HG03457 (cell line): ENCODE measurements around the gene LRRC71.

Experiments
- ATAC-seq: cut with Tn5 transposase; IDR thresholded peaks from one replicate; pipeline ENCODE4 v1.9.1; 2021; ENCODE audit warnings: moderate number of reproducible peaks; ENCODE audit not compliant: unreplicated experiment

The LRRC71 gene

DNA sequence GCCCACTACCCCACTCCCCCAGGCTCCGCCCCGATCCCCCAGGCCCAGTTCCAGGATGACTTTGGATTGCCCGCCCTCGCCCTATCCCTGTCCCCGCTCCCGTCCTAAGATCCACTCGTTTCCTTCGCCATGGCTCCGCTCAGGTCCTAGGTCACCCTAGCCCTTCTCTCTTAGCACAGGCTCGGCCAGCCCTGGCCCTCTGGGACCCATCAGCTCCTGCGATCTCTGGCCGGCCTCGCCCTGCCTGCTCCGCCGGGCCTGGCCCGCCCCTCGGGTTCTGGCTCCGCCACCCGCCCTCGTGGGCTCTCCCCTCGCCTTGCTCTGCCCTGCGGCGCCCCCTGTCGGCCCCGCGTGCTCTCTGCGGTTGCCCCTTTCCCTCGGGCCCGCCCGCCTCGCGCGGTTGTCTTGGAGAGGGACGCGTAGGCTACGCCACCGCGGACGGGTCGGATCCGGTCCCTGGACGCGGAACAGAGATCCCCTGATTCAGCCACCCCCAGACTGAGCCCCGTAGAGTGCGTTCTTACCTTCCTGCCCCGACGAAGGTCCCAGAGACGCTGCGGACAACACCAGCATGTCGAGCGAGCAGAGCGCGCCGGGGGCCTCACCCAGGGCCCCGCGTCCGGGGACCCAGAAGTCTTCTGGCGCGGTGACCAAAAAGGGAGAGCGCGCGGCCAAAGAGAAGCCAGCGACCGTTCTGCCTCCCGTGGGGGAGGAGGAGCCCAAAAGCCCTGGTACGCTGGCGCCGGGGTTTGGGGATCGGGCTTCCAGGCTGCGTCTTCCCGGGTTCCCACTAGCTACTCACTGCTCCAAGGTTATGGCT is at the start of gene LRRC71:
Gene LRRC71, plus strand, starts transcription at position 400 of the 820 bp plus-strand sequence. Its CDS starts 172 bp downstream, at position 572.
- ATAC-seq: no peak

DNA sequence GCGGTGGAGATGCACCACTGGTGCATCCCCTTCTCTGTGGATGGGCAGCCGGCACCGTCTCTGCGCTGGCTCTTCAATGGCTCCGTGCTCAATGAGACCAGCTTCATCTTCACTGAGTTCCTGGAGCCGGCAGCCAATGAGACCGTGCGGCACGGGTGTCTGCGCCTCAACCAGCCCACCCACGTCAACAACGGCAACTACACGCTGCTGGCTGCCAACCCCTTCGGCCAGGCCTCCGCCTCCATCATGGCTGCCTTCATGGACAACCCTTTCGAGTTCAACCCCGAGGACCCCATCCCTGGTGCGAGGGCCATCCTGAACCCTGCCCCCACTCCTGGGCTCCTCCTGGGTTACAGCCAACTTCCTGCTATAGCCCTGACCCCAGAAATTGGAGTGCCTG is 46.8 kb upstream of the LRRC71 start:
- no peak for ATAC-seq

GRCh38 chr1:156874142-156874541 is 46.3 kb upstream of the LRRC71 start:
- ATAC-seq: no peak

DNA sequence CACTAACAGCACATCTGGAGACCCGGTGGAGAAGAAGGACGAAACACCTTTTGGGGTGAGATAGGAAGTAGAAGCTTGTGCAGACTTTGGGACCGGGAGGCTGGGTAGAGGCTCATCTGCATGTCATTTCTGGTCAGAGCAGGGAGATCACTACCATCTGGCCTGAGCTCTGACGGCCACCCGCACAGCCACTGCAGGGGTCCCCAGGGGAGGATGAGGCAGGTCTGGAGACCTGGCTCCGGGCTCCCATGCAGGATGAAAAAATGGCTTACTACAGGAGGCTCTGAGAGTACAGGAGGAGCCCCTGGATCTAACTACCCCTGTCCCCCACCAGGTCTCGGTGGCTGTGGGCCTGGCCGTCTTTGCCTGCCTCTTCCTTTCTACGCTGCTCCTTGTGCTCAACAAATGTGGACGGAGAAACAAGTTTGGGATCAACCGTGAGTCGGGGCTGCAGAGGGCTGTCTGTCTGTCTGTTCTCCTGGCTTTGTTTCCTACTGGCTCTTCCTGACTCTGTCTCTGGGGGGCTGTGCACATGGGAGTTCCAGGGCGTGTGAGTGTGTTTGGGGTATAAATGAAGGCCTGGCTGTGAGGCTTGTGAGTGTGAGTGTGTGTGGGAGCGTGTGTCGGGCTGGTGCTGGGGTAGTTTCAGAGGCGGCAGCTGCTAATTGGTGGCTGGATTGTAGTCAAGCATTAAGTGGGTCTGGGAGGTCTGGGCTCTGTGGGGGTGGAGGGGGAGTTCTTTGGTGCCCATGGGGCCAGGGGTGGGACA is 45.7 kb upstream of the LRRC71 start:
- ATAC-seq: no peak

DNA sequence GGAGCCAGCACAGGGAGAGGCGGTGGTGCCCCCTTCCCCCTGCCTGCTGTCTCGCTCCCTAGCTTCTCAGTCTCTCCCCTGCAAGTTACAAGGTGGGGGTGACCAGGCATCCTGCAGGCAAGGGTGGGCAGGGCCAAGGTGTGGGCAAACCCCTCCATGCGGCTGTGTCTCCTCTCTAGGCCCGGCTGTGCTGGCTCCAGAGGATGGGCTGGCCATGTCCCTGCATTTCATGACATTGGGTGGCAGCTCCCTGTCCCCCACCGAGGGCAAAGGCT is 45.2 kb upstream of the LRRC71 start:
- ATAC-seq: no peak

DNA sequence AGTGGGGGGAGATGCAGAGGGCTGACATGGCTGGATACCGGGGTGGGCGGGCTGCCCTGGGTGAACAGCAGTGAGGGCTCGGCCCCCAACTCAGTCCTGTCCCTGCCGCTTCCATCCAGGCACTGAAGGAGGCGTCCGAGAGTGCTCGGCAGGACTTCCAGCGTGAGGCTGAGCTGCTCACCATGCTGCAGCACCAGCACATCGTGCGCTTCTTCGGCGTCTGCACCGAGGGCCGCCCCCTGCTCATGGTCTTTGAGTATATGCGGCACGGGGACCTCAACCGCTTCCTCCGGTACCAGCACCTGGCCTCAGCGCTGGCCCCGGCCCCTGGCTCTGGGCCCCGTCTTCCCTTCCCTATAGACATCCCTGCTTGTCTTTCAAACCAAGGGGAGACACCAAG is 44.2 kb upstream of the LRRC71 start:
- ATAC-seq: no peak

DNA sequence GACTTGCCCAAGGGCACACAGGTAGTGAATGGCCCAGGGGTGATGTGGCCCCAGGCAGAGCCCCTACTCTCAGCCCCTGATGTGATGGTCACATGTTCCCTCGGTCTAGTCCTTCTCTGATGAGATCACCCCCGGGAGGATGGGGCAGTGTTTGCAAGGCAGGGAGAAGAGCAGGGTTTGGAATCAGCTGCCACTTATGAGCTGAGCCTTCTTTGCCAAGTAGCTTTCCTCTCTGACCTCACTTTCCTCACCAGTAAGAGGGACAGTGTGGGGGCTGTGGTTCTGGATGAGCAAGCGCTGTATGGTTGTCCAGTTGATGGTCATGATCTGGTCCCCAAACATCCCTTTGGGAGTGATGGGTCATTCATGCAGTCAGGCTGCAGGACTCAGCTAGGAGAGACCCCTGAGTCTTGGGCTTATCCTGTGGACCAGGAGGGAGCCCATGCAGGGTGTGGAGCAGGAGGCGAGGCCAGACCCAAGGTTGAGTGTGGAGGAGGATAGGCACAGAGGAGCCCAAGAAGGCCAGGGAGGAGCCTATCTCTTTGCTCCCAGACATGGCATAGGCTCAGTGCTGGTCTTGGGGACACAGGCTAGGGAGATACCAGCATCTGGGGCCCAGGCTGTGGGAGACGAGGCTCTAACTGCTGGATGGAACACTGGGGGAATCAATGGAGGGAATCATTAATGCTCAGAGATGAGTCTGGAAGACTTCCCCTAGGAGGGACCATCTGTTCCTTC is 42.8 kb upstream of the LRRC71 start:
- no peak for ATAC-seq

- no peak for ATAC-seq
These were observed 40.6 kb upstream of the LRRC71 start for GRCh38 chr1:156879876-156880275.

GRCh38 chr1:156880473-156880872 is 40.0 kb upstream of the LRRC71 start:
- no peak for ATAC-seq

DNA sequence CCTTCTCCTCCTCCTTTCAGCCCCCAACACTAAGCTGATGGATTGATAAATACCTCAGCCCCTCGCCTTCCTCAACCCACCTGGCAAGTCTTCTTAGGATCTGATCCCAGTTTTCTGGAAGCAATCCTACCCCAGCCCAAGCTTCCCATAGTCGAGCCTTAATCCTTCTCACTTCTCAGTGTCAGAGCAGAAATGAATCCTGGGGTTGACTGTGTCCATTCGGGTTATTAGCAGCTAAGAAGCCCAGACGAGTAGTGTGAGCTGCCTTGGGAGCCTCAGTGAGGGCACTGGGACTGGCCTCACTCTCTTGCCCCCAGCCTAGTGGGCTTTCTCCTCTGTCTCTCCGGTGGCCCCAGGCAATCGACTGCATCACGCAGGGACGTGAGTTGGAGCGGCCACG is 39.3 kb upstream of the LRRC71 start:
- ATAC-seq: no peak

GRCh38 chr1:156881663-156882062 is 38.8 kb upstream of the LRRC71 start:
- no peak for ATAC-seq

DNA sequence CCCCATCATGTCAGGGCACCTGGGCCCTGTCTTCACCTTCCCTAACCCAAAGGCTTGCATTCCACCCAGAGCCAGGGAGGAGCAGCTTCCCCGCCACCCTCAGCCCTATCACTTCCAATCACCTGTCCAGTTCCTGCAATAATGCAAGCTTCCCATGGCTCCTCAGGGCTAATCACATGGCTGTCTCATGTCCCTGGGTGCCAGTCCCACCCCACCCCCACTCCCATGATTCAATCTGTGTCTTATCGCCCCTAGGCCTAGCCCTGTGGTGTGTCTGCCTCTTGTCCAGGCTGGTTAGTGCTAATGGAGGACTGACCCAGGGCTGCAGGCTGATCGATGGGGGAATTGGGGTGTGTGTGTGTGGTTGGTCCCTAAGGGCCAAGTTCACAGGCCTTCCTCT is 37.9 kb upstream of the LRRC71 start:
- no peak for ATAC-seq

- ATAC-seq: no peak
These were observed 36.5 kb upstream of the LRRC71 start for GRCh38 chr1:156883919-156884318.

DNA sequence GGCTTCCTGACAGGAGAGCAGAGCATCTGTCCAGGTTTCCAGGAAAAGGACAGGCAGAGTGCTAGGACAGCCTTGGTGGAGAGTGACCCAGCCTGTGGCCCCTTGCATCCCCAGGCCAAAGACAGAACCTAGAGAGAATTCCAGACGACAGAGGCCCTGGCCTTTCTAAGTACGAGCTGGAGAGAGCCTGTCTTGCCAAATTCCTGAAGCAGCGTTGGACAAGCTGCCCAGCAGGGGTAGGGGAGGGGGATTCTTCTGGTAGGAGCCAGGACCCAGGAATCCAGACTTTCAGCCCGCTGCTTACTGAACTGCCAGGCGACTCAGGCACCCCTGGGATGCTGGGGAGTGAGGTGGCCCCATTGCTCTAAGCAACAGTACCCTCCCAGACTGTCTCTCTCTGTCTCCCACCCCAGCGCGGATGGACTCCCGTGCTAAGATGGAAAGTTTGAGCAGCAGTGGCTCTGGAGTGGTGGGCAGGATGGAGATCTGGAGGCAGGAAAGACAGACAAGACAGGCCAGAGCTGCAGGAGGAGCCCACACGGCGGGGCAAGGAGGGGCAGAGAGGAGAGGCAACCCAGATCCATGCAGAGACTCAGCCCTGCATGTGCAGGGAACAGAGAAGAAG is 35.8 kb upstream of the LRRC71 start:
- ATAC-seq: no peak

DNA sequence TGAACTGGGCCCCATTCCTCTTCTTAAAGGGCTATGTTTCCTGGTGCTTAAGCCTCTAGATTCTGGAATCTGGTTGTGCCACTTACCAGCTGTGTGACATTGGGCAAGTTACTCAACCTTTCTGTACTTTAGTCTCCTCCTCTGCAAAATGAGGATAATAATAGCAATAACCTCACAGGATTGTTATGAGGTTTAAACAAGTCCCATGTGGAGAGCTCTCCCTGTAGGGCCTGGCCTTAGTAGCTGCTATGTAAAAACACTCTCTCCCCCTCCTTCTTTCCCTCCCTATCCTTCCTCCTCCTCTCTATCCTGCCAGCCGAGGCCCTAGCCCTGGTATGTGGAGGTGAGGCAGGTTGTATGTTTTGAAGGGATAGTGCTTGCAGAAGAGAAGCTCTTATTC is 35.1 kb upstream of the LRRC71 start:
- no peak for ATAC-seq

DNA sequence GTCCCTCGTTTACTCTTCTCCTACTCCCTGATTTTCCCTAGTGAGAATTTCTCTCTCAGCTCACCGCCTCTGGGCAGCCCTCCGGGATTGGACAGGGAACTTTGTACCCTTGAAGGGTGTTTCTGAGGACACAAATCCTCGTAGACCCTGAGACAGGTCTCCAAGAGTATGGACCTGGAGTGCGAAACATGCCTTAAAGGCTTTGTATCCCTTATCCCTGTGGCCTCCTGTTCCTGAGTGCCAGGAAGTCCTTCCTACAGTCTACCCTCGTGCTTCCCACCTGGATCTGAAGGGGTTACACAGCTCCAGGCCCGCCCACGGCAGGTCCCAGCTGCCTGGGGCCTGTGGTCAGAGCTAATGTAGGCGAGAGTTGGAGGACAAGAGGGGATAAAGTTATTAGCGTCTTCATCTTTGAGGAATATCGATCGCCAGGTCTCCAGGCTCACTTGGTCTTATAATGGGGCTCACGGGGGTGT is 34.5 kb upstream of the LRRC71 start:
- no peak for ATAC-seq

DNA sequence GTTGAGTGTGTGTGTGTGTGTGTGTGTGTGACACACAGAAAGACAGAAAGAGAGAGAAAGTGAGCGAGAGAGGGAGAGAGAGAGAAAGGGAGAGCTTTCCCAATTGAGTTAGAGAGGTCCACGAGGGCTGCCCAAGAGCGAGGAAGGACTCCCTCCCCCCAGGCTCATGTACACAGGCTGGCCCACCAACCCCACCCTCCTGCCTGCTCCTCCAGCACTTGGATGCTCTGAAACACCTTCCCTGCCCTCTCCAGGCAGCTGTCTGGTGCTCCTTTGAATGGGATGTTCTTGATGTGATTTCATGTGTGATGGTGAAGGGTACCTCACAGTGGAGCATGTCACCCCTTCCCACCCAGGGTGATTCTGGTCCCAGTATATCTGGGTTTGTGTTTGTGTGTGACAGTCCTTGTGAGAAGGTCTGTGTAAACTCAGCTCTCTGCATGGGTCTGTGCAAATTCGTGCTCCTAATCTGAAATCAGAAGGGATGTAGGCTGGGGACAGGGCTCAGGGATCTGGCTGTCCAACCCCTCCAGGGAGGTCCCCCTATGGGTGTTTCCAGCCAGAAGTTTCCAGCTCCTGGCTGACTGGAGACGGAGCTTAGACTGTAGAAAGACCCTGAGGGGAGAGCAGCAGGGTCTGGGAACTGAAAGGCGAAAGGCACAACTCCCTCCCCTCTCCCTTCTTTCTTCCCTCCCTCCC is 33.7 kb upstream of the LRRC71 start:
- ATAC-seq: no peak

DNA sequence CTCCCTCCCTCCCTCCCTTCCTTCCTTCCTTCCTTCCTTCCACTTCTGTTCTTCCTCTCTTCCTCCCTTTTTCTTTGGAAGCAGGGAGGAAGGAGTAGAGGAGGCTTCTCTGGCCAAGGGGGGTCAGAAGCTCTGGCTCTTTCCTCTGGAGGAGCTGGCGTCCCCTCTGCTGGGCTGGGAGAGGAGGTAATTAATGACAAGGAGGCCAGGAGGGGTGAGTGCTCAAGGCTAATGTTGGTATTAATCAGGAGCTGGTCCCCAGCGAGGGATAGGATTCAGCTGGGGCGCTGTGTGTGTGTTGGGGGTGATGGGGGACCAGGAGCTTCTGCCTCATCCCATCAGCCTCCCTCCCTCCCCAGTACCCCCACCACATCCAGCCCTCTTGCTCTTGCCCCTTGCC is 33.1 kb upstream of the LRRC71 start:
- ATAC-seq: no peak

DNA sequence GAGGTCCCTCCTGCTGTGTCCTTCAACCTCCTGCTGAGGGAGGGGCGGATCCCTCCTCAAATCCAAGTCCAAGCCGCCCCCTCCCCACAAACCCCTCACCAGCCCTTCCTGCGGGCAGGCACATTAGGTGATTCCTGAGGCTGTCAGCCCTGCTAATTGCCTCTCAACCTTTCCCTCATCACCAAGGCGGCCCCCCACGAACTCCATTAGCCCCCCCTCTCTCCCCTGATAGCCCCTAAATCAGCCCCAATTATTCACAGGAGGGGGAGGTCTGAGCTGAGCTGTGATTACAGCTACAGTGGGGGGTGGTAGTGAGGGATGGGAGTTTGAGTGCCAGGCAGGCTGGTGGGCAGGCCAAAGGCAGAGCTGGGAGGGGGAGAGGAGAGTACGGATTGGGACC is 32.7 kb upstream of the LRRC71 start:
- ATAC-seq: no peak

DNA sequence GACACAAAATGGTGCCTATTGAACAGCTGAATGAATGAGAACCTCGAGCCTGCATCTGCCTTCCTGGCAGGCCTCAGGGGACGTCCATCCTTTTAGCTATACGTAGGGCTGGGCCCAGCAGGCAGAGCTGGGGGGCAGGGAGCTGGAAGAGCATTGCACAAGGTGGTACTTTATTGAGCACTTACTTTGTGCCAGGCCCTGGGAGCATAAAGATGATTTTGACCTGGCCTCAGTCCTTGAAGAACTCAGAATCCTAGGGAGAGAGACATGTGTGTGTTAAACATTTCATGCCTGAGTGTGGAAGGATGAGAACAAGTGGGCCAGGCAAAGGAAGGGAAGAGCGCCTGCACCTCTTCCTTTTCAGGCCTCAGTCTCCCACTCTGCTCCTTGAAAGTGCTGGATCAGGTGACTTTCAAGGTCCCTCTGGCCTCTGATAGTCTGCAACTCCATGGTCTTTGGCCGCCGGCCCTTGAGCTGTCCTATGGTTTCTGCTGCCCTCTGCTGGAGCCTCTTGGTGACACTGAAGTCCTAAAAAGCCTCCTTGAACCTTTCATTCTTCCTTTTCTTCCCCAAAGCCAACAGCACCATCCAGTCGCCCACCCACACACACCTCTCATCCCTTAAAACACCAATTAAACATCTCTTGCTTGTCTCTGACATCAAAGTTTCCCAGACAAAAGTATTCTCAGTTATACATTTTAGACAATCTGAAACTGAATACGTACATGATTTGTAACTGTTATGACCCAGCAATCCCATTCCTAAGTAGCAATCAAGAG is 30.4 kb upstream of the LRRC71 start:
- ATAC-seq: no peak
